AG09319 (cell line): ENCODE measurements around the gene NRGN.
"Not testable (repeated sequence)": the region's sequence is repeated elsewhere in the genome, so short reads cannot be mapped to it uniquely, and the experiment has no call there.

Experiments used
- DNase-seq: peaks from one replicate; pipeline ENCODE4 v3.0.0-alpha.2; 2010; ENCODE audit warnings: low read depth; ENCODE audit errors: extremely low read depth
- CTCF ChIP-seq: IDR thresholded peaks from 2 replicates; pipeline ENCODE4 v1.5.1; 2011; ENCODE audit warnings: low read depth, mild to moderate bottlenecking, inconsistent platforms, low read length, moderate library complexity

NRGN gene

GRCh38 chr11:124769806-124770774 is 30.3 kb downstream of the NRGN start:
- no peak for TF ChIP-seq CTCF
- no peak for DNase-seq

GRCh38 chr11:124770959-124771358 is 31.2 kb downstream of the NRGN start:
- not testable (repeated sequence) for DNase-seq

DNA sequence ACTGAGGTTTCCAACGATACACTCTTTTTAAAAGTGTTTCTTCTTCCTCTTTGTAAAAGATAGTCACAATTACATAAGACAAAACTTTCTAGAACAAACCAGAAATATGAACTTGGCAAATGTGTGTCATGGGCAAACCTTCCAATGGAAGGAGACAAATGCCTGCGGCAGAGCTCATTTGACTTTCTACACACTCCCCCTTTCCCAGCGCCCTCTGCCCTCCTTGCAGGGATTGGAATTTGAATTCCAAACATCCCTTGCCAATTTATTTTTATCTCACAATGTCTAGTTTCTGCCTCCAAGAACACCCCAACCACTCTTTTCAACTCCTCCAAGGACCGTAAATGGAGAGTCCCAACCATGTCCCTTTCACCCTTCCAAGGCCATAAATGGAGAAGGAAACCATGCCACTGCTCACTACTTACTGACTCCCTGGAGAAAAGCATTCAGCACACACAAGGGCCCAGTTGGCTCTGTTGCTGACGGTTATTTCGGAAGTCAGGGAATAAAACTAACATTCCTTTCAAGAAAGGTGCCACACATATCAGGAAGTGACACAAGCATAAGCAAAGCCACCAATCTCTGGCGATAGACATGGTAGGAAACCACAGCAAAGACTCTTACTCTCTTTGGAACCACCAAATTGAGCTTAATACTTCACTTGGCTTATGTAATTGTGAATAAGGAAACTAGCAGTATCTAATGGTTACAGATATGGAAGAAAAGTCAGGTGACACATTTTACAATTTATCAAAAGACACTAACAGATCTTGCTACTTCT is 37.3 kb downstream of the NRGN start:
- no peak for TF ChIP-seq CTCF

DNA sequence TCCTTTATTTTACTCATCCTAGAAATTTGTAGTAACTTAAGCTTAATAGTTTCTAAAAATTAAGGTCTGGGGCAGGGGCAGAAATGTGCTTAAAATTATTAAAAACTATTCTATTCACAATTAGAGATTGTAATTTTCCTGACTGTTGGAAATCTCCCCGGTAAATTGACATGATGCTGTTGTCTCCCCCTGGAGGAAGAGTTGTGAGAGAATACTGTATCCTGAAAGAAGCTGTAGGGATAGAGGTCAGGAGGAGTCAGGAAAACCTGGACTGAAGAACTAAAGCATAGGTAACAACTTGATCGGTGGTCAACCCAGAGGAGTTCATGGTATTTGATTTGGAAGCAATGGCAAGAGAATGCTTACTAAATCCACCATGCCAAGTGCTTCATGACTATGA is 38.5 kb downstream of the NRGN start:
- no peak for DNase-seq
- no peak for TF ChIP-seq CTCF

More for the DNA sequence above, 37.3 kb downstream of the NRGN start:
- DNase-seq: no peak

DNA sequence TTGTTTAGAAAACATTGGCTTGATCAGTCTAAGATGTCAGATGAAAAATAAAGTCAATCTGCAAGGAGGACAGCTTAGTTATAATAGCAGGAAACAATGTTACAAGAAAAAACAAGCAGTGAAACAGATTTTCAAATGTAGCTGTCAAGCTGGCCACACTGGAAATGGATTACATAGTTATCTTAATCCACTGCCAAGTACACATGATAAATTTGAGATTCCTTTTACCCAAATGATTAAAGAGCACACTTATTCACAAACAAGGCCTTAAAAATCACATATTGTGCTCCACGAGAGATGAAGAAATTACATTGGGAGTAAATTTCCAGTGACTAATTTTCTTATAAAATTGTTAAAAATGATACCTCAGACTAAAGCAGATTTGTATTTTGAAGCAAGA is 39.8 kb downstream of the NRGN start:
- no peak for DNase-seq
- TF ChIP-seq CTCF: no peak

DNA sequence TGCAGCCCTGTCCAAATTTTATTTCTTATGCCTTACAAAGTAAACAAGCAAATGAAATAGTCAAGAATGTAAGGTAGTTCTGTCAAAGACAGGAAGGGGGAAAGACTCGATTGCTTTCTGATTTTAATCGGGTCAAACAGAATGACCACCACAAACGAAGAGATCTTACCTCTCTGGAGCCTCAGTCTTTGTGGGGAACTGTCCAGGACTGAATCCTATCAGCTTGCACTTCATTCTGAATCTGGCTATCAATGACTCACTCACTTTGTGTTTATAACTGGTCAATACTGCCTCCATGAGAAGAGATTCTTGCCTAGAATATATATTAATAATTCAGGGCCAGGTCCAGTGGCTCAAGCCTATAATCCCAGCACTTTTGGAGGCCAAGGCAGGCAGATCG is 43.3 kb downstream of the NRGN start:
- TF ChIP-seq CTCF: no peak
- DNase-seq: no peak

DNA sequence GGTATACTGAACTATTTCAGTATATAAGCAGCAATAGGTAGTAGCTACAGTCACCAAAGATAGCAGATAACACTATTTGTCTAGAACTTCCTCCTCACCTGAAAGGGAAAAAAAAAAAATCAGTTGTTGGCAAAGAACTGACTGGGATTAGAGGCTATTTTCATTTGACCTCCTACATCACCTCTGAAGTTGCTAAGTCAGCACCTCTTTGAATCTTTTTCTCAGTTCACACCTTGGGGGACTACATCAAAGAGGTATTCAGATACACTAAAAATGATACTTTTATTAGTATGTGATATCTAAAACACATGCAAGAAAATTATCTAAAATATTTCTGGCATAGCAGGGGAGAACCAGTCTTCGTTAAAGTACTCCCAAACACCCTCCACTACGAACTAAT is 44.3 kb downstream of the NRGN start:
- no peak for TF ChIP-seq CTCF
- no peak for DNase-seq
